ENCODE results near the gene SPAG4. TPM values are rescaled to one million over a fixed set of nuclear protein-coding genes. Genes with fewer than 3 reads are reported as not detected.

Gene SPAG4
- total RNA-seq, 1 donor from 2014 or later: 3.3 TPM

GRCh38 chr20:35600176-35600992 lies 15.2 kb upstream of the SPAG4 start:
- peaks cover 24% of the 10 kb centered on the region for H3K27me3 Mint-ChIP-seq (ENCODE audit: insufficient read depth, low read depth)
- peak overlapping the region; percentile 38 for H3K4me3 ChIP-seq
- H3K9ac ChIP-seq: no peak overlapping the region
- peaks cover 13% of the 10 kb centered on the region for H3K4me1 Mint-ChIP-seq
- peaks cover 3% of the 10 kb centered on the region for H3K9me3 Mint-ChIP-seq
- peaks cover 7% of the 10 kb centered on the region for H3K4me1 ChIP-seq
- peak overlapping the region; percentile 58 for H2AFZ ChIP-seq (replicated peaks)
- H3K79me2 ChIP-seq (ENCODE audit: low read depth): no peaks in the 10 kb centered on the region
- H3K27me3 ChIP-seq: peaks cover 53% of the 10 kb centered on the region
- no peak overlapping the region for H3K27ac ChIP-seq
- no peak overlapping the region for H3K27ac Mint-ChIP-seq
- peaks cover 2% of the 10 kb centered on the region for H3K36me3 Mint-ChIP-seq
- peaks cover 7% of the 10 kb centered on the region for H4K20me1 ChIP-seq (ENCODE audit: low read depth)
- no peaks in the 10 kb centered on the region for H3K9me3 ChIP-seq (ENCODE audit: low read depth)
- peak overlapping the region; percentile 75 for H3K4me2 ChIP-seq
- DNase-seq (ENCODE audit: low spot score): peak; percentile 38
- H3K4me3 Mint-ChIP-seq: peak overlapping the region; percentile 86
- TF ChIP-seq, protein P1, sequence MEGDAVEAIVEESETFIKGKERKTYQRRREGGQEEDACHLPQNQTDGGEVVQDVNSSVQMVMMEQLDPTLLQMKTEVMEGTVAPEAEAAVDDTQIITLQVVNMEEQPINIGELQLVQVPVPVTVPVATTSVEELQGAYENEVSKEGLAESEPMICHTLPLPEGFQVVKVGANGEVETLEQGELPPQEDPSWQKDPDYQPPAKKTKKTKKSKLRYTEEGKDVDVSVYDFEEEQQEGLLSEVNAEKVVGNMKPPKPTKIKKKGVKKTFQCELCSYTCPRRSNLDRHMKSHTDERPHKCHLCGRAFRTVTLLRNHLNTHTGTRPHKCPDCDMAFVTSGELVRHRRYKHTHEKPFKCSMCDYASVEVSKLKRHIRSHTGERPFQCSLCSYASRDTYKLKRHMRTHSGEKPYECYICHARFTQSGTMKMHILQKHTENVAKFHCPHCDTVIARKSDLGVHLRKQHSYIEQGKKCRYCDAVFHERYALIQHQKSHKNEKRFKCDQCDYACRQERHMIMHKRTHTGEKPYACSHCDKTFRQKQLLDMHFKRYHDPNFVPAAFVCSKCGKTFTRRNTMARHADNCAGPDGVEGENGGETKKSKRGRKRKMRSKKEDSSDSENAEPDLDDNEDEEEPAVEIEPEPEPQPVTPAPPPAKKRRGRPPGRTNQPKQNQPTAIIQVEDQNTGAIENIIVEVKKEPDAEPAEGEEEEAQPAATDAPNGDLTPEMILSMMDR (IDR thresholded peaks at IDR 0.05): no peak
- no peak for TF ChIP-seq EZH2phosphoT487 (IDR thresholded peaks at IDR 0.05)
- TF ChIP-seq EZH2 (IDR thresholded peaks at IDR 0.05): peak; percentile 26
- H3K36me3 ChIP-seq: no peaks in the 10 kb centered on the region
- no peaks in the 10 kb centered on the region for H3F3A ChIP-seq (ENCODE audit: low read depth)

- Mint-ChIP-seq H3K27me3 (ENCODE audit: insufficient read depth, low read depth) (peaks cover 24% of the 10 kb centered on the region), H3K9me3 (peaks cover 3% of the 10 kb centered on the region), H3K4me3 (peak overlapping the region; percentile 86), H3K36me3 (peaks cover 2% of the 10 kb centered on the region), H3K27ac (no peak overlapping the region), H3K4me1 (peaks cover 13% of the 10 kb centered on the region)
- H3F3A ChIP-seq (ENCODE audit: low read depth): no peaks in the 10 kb centered on the region
- H2AFZ ChIP-seq (replicated peaks): peak overlapping the region; percentile 58
- H3K79me2 ChIP-seq (ENCODE audit: low read depth): no peaks in the 10 kb centered on the region
- peaks cover 7% of the 10 kb centered on the region for H4K20me1 ChIP-seq (ENCODE audit: low read depth)
- H3K27me3 ChIP-seq: peaks cover 53% of the 10 kb centered on the region
- H3K9ac ChIP-seq: no peak overlapping the region
- TF ChIP-seq, protein P1 (IDR thresholded peaks at IDR 0.05): peak; percentile 39
- TF ChIP-seq EZH2 (IDR thresholded peaks at IDR 0.05) (peak; percentile 52), EZH2phosphoT487 (IDR thresholded peaks at IDR 0.05) (peak; percentile 42)
- H3K4me3 ChIP-seq: peak overlapping the region; percentile 38
- no peaks in the 10 kb centered on the region for H3K36me3 ChIP-seq
- no peaks in the 10 kb centered on the region for H3K9me3 ChIP-seq (ENCODE audit: low read depth)
- no peak overlapping the region for H3K27ac ChIP-seq
- peak; percentile 92 for DNase-seq (ENCODE audit: low spot score)
- H3K4me2 ChIP-seq: peak overlapping the region; percentile 75
- H3K4me1 ChIP-seq: peaks cover 7% of the 10 kb centered on the region
These were observed 14.3 kb upstream of the SPAG4 start for GRCh38 chr20:35600993-35601973.

- H3K4me3 ChIP-seq: peak overlapping the region; percentile 38
- Mint-ChIP-seq H3K36me3 (peaks cover 2% of the 10 kb centered on the region), H3K27ac (no peak overlapping the region), H3K4me1 (peaks cover 12% of the 10 kb centered on the region), H3K9me3 (peaks cover 3% of the 10 kb centered on the region), H3K4me3 (peak overlapping the region; percentile 74), H3K27me3 (ENCODE audit: insufficient read depth, low read depth) (peaks cover 21% of the 10 kb centered on the region)
- peaks cover 7% of the 10 kb centered on the region for H3K4me1 ChIP-seq
- H3K27me3 ChIP-seq: peaks cover 53% of the 10 kb centered on the region
- TF ChIP-seq, protein P1 (IDR thresholded peaks at IDR 0.05): no peak
- no peak for TF ChIP-seq EZH2phosphoT487 (IDR thresholded peaks at IDR 0.05)
- TF ChIP-seq EZH2 (IDR thresholded peaks at IDR 0.05): no peak
- peak overlapping the region; percentile 58 for H2AFZ ChIP-seq (replicated peaks)
- H3K9ac ChIP-seq: no peak overlapping the region
- no peaks in the 10 kb centered on the region for H3K36me3 ChIP-seq
- DNase-seq (ENCODE audit: low spot score): no peak
- H3F3A ChIP-seq (ENCODE audit: low read depth): no peaks in the 10 kb centered on the region
- no peaks in the 10 kb centered on the region for H3K79me2 ChIP-seq (ENCODE audit: low read depth)
- no peak overlapping the region for H3K27ac ChIP-seq
- H3K9me3 ChIP-seq (ENCODE audit: low read depth): no peaks in the 10 kb centered on the region
- peaks cover 7% of the 10 kb centered on the region for H4K20me1 ChIP-seq (ENCODE audit: low read depth)
- H3K4me2 ChIP-seq: peak overlapping the region; percentile 75
These were observed 13.6 kb upstream of the SPAG4 start for GRCh38 chr20:35601990-35602389.
